GM21786 (cell line): ENCODE results near the gene UBE2V1.

Source experiments
- ATAC-seq: cut with Tn5 transposase; IDR thresholded peaks from one replicate; pipeline ENCODE4 v1.9.1; 2021; ENCODE audit not compliant: unreplicated experiment

The UBE2V1 gene

DNA sequence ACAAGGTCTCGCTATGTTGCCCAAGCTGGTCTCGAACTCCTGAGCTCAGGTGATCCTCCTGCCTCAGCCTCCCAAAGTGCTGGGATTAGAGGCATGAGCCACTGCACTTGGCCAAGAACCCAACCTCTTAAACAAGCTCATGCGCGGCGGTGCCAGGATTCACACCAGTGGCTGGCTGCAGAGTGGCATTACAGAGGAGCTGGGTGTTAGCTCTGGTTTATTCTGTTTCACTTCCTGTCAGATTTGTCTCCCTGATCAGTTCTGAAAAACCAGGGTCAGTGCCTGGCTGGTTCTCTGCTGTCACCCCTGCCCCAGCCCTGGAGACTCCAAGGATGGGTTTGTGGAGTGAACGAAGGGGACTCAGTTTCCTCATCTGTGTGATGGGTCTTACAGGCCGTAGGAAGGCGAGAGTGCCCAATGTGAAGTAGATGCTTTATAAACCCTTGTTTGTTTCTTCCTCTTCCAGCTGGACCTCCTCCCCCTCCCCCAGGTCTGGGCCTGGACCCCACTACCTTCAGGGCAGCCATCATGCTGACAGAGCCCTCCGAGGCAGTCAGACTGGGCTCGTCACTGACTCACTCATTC lies 63.4 kb downstream of the UBE2V1 start:
- ATAC-seq, result no peak

DNA sequence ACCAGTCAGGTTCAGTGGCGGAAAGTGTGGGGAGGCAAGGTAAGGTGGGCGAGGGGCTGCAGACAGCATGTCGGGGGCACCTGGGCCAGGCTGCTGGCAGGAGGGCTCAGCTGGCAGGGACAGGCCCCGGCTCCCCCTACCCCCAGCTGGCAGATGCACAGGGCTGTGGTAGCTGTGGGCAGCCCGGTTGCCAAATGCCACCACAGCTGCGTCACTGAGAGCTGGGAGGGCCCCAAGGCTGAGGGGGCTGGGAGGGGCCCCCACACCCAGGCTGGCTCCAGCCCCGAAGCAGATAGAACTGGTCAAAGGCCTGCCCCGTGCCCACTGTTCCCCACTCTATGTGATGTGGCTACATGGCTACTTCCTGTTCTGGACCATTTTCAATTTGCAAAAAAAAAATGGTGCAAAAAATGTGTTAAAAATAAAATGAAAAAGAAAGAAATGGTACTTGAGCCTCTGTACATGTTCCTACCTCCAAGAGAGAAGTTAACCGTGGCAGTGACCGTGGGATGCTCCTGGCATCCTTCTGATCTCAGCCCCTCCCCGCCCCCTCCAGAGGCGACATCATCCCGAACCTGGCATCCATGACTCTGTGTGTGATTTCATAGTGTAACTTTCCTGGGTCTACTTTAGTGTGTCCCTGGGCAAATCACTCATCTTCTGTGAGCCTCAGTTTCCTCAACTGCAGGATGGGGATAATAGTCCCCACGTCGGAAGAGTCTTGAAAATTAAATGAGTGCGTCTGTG lies 64.4 kb downstream of the UBE2V1 start:
- ATAC-seq, result no peak

- ATAC-seq, result no peak
Measured at GRCh38 chr20:50044353-50044960, 68.5 kb downstream of the UBE2V1 start.

GRCh38 chr20:50043573-50044352 lies 69.2 kb downstream of the UBE2V1 start:
- no peak for ATAC-seq

DNA sequence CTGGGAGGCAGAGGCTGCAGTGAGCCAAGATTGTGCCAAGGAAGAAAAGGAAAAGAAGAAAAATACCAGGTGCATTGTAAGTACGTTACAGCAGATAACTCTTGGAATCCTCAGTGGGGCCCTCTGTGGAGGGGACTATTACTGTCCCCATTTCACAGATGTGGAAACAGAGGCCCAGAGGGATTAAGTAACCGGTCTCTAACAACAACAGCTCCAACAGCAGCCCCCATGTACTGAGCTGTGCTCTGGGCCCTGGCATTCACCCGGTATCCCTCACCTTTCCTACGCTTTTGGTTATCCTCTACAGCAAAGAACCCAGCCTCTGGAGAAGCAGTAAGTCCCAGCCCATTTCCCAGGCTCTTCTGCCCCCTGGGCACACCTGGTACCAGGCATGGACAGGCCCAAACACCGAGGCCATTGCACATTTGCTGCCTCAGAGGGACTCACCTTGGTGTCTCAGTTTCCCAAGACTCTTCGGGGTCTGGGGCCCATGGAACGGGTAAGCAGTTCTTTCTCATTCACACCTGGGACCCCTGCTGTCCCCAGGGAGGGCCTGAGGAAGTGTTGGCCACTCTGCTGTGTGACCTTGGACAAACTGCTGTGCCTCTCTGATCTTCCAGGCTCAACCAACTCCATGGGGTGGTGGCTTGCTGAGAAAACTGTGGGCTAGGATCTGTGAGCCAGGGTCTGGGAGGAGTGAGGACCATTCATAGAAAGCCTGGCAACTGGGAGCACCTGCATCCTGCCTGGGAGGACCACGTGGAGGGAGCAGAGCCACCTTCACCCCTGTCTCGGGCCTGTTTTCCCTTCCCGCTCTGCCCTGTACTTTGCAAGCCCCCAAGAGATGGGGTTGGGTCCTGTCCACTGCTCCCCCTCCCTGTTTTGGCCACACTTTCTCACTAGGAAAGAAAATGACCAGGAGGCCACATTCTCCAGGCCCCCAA lies 70.3 kb downstream of the UBE2V1 start:
- no peak for ATAC-seq

GRCh38 chr20:50041246-50041873 lies 71.6 kb downstream of the UBE2V1 start:
- no peak for ATAC-seq

DNA sequence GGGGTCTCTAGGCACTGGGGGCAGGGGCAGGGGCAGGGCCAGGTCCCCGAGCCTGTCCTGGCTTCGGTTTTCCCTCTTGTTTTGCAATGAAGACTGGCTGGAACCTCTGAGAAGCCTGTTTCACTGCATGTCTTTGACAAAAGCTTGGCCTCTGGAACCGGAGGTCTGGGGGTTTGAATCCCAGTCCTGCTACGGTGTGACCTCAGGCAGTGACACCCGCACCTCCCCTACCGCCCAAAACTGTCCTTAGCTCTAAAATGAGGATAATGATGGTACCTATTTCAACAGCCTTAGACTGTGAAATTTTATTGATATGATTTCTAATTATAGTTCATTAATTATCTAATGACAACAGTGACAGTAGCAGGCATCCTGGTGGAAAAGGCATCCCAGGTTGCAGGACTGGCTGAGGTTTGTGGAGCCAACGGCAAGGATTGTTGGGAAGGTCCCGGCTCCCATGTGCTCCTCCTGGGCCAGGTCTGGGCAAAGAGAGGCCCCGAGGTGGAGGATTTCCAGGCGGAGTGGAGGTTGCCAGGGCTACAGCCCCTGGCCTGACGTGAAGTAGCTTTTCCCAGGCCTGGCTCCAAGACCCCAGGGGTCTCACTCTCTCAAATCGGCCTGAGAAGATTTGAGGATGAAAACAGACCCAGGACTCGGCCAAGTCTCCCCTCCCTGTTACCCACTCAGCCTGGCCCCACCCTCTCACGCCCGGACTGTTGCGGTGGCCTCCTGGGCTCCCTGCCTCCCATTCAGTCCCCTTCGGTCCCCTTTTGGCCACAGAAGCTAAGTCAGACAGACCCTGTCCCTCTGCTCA lies 72.3 kb downstream of the UBE2V1 start:
- ATAC-seq, result no peak

GRCh38 chr20:50039706-50040431 lies 73.1 kb downstream of the UBE2V1 start:
- no peak for ATAC-seq

- ATAC-seq, result no peak
Measured at GRCh38 chr20:50038574-50038991, 74.4 kb downstream of the UBE2V1 start.

GRCh38 chr20:50038169-50038568 lies 74.8 kb downstream of the UBE2V1 start:
- no peak for ATAC-seq

GRCh38 chr20:50037575-50037974 lies 75.4 kb downstream of the UBE2V1 start:
- ATAC-seq, result no peak

DNA sequence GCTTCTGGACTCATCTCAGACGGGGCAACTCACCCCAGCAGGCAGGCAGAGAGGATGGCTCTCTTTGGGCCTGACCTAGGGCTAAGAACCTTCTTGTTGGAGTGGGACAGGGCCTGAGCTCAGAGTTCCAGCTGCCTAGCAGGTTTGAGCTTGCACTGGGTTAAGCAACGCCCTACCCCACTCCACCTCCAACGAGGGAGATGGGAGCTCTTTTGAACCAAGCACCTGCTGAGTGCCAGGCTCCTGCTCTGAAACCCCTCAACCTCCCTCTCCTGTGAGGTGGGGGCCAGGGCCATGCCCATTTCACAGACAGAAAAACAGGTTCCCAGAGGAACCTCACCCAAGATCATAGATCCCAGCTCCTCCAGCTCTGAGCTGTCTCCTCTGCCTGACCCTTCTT lies 75.8 kb downstream of the UBE2V1 start:
- ATAC-seq, result no peak

GRCh38 chr20:50036703-50037102 lies 76.2 kb downstream of the UBE2V1 start:
- no peak for ATAC-seq

DNA sequence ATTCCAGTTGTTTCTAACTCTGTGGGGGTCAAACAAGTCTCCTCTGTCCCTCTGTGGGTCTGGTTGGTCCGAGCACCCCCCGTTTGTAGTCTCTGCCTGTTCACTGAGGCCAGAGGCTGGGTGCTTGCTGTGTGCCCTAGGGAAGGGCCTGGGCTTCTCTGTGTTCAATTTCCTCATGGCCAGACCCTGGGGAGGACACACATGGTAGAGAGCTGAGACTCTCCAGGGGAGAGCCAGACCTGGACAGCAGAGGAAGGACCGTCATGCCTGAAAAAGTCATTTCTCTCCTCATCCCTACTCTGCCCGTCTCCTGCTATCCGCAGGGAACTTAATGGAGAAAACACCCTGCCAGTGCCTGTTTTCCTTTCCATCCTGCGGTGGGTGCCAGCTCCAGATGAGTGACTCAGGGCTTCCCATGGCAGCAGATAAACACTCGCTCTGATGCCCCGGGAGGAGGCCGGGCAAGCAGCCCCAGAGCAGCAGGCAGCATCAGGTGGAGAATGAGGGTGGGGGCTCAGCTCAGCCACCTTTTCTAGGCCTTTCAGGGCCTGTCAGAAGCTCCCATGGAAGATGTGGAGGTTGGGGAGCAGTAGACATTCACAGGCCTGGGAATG lies 78.3 kb downstream of the UBE2V1 start:
- no peak for ATAC-seq

DNA sequence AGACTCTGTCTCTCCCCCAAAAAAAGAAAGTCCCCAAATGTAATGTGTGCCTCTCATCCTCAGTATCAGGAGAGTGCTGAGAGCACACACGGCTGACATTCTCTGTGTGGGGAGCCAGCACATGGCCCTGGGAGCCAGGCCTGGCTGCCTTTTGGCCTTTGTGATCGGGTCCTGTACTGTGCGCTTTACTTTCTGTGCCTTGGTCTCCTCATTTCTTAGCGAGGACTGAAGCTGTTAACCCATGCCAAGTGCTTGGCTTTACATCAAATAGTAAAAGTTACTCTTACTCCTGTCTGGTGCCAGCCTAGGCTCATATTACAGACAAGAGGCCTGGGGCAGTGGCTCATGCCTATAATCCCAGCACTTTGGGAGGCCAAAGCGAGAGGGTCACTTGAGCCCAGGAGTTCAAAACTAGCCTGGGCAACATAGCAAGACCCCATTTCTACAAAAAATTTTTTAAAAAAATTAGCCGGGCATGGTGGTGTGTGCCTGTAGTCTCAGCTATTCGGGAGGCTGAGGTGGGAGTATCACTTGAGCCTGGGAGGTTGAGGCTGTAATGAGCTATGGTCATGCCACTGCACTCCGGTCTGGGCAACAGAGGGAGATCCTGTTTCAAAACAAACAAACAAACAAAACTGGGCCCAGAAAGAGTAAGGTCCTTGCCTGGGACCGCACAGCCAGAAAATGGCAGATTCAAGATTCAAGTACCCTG lies 79.8 kb downstream of the UBE2V1 start:
- no peak for ATAC-seq
